GM19452 (cell line): ENCODE measurements around the gene ANKRD34B.

Experiments used
- ATAC-seq: cut with Tn5 transposase; IDR thresholded peaks from one replicate; pipeline ENCODE4 v1.9.1; 2021; ENCODE audit not compliant: unreplicated experiment

ANKRD34B gene

DNA sequence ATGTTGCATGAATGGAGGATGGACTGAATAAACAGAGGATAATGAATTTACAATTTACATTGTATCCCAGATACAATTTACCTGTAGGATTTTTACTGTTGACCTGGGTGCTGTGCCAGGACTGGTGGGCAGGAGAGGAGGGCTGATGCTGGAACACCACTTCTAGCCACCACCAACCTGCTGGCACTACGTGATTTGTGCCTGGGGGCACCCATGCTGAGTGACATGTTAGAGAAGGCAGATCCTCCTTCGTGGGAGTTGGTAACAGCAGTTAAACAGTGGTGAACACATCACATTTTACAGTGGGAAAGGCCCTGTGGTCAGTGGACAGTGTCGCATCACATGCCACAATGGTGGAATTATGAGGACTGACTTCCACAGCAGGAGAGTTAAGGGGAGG lies 3.0 kb upstream of the ANKRD34B start:
- ATAC-seq: no peak

DNA sequence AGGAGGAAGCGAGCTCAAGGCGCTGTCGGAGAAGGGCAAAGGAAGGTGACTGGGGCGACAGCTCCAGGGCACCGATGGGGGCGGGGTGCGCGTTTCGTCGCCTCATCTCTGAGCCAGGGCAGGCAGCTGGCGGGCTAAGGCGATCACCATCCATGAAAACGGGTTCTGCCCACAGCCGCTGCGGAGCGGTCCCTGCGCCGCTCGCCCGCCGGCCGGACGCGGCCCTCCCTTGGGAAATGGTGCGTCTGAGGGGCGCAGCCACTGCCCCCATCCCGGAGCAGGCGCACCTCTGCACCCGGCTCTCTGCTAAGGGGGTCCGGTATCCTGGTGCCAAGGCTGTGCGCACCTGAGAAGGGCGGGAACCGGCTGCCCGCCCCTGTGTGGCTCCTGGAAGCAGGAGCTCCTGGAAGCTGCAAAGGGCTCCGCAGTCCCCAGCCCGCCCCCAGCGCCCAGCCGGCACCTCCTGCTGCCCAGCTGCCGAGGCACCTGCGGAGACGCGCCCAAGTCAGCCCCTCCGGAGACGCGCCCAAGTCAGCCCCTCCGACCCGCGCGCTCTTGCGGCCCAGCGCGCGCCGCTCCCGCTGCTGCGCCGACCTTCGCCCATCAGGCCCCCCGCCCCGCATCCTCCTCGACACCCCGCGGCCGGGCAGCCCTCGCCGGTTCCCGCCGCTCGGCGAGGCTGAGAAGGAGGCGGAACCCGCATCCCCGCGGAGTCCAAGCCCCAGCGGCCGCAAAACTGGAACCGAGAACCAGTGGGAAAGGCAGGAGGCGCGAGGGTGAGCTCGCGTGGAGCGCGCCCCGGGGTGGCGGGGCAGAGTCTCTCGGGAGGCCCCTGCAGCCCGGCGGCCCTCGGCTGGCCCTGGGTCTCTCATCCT lies 757 bp downstream of the ANKRD34B start:
- ATAC-seq: no peak

DNA sequence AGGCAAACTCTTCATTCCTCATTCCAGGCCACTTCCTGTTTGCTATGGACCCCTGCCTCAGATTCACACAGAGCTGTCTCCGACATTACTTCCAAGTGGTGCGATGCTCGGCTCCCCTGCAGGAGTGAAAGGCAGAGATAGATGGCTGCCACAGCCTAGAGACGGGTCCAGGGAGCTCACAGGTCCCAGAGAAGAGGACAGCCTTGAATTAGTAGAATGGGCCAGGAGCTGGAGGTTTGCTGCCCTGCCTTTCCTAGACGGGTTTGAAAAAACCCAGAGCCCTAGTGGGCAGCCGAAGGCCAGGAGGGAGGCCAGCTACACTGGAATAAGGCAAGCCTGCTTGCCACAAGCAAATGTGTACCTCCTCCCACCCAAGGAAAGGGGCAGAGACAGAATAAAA lies 1.8 kb downstream of the ANKRD34B start:
- no peak for ATAC-seq

DNA sequence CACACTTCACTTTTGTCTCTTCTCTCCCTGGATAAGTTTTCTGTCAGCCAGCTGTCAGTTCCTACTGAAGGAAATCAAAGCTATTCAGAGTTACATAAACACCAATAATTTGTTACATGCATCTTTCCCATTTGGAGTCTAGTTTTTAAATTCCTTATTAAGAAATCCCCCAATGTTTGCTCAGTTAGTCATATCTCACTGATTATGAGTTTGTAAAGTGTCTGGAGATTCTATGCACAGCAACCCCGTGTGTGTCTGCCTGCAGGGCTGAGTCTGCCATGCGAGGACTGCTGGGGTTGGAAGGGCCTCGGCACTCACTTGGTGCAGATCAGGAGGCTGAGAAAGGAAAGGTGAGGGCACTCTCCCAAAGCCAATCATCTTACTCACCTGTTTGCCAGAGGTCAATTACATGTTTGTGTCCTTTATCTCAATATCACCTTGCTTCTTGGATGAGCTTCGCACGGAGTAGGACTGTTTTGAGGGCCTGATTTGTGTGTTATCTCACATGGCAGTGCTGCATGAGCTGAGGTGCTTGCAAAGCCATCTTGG lies 3.3 kb downstream of the ANKRD34B start:
- no peak for ATAC-seq

DNA sequence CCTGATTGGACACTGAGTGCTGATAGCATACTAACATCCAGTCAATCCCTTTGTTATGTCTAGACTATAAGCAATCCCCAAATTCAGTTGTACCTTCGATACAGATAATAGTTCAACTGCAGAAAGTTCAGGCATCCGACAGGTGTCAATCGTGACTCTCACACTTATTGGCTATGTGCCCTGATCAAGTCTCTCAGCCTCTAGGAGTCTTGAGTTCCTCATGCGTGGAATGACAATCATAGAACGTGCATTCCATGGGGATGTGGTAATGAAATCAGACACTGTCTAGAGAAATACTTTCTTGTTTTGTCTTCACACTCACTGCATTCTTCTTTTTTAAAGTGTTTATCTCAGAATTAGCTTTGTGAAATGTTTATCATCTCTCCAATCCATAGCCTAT lies 4.8 kb downstream of the ANKRD34B start:
- ATAC-seq: no peak

DNA sequence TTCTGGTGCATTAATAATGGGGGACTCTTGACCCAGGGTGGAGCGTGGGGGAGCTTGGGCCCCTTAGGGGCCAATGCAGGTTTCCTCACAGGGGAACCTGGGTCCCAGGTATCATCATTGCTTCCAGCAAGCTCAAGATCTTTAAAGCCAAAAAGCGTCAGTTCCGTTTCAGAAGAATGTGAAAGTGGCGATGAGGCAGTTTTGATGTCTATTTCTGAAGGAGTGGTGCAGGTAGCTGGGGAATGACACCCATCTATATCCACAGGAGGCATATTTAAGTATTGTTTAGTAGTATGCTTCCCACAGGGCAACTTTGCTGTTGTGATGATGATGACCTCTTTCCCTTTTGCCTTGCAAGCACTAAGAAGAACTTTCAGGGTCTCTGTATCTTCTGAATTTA lies 10.8 kb downstream of the ANKRD34B start:
- no peak for ATAC-seq

DNA sequence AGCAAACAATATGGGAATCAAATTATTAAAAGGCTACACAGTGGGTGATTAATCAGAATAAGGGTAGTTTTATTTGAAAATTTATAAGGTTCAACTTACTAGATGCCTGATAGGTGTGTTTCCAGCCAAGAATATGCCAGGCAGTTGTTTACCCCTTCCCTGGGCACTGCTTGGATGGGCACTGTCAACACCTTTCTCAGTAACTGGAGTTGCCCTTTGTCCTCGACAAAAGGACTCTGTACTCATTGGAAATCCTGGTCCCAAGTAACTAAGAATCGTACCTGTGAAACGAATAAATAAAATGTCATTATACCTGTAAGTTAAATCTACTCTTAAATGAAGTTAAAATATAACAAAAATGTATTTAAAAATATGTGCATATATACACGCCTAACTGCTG lies 15.0 kb downstream of the ANKRD34B start:
- ATAC-seq: no peak

DNA sequence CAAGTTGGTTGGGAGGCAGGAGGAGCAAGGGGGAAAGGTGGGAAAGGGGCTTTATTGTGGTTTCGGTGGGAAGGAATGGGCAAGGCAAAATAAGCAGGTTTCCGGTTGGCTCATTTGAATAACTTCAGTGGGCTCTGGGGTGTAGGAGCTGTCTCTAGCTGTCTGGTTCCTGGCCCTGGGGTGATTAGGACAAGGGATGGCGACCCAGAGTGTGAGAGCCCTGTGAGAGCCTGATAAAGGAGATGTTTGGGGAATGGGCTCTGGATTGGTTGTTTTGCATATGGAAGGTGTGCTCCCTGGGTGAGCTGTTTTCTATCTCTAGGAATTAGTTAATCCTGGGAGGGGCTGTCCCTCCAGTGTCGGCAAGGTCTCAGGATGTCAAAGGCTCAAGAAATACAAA lies 15.4 kb downstream of the ANKRD34B start:
- ATAC-seq: no peak

DNA sequence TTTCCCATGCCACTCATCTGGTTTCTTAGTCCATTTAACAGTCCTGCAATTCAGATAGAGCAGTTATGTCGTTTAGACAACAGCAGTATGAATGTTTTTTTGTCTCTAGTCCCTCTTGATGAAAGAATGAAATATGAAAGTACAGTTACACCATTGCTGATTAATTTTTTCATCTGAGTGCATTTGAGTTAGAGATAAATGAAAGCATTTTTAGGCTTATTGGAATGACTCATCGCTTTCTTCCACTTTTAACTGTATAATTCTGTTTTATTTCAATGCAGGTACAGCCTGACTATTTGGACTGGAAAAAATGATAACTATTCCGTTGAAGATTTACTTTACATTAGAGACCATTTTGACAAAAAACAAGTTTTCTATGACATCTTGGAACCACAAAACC lies 28.7 kb downstream of the ANKRD34B start:
- no peak for ATAC-seq

DNA sequence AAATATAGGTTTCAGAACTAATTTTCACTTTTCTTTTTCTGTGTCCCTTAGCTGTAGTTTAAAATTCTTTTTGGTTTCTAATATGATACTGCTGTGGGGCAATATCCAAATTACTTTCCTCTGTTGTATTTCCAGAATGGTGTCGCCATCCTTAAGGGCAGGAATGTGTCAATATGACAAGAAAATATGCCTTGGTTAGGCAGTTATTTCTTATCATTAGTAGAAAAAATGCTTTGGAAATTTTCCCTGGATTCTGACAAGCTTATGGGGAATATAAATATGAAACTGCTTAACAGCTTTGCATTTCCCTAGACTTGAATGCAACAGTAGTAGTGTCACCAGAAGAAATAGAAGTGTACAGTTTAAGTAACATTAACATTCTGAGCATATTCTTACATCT lies 29.4 kb downstream of the ANKRD34B start:
- ATAC-seq: no peak

DNA sequence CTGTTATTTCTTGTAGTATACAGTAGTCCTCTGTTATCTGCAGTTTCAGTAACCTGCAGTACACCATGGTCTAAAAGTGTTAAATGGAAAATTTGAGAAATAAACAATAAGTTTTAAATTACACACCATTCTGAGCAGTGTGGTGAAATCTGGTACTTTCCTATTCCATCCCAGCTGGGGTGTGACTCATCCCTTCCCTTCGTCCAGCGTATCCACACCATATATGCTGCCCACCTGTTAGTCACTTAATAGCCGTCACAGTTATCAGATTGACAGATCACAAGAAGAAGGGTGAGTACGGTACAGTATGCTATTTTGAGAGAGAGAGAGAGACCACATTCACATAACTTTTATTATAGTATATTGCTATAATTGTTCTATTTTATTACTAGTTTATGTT lies 53.3 kb downstream of the ANKRD34B start:
- no peak for ATAC-seq

DNA sequence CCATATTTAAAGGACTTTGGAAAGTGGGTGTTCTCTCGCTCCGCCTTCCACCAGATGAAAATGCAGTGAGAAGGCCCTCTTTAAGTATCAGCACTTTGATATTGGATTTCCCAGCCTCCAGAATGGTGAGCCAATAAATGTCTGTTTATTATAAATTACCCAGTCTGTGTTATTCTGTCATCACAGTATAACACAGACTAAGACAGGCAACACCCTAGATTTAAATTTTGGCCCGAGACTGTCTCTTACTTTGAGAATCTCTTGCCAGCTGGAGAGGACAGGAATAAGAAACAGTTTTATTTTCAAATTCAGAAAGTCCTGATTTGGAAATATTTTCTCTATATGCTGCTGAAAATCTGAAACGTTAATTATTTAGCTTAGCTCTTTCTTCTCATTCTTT lies 60.7 kb downstream of the ANKRD34B start:
- no peak for ATAC-seq

DNA sequence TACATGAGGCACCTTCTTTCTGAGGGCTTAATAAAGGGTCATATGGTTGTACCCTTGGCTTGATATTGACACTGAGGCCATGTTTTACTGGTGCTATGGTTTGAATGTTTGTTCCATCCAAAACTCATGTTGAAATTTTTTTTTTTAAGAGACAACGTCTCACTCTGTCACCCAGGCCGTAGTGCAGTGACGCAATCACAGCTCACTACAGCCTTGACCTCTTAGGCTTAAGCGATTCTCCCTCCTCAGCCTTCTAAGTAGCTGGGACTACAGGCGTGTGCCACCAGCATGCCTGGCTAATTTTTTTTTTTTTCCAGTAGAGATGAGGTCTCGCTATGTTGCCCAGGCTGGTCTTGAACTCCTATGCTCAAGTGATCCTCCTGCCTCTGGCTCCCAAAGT lies 61.2 kb downstream of the ANKRD34B start:
- ATAC-seq: no peak

DNA sequence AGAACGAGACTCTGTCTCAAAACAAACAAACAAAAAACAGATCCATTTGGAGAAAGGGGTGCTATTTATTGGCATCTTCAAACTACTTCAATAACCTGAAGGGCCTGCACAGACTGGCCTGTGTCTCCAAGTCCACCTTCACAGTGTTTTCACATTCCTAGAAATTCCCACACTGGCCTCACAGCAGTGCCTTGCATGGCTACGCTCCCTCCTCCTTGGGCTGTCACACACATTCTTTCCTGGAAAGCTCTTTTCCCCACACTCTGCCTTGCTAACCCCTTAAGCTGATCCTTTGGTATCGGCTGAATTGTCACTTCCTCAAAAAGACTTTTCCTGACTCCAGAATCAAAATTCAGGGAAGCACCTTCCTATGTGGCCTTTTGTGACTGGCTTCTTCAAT lies 62.4 kb downstream of the ANKRD34B start:
- no peak for ATAC-seq
